Activated CD8-positive, alpha-beta memory T cell treated with anti-CD3 and anti-CD28 coated beads, Interleukin-2, amount 50 U/mL, for 1 hour (primary cell): ENCODE data around the gene KRTAP29-1.
"Not testable (repeated sequence)": the region's sequence is repeated elsewhere in the genome, so short reads cannot be mapped to it uniquely, and the experiment has no call there.

ENCODE experiments used
- DNase-seq: peaks from one replicate; pipeline ENCODE4 v3.0.0-alpha.2; 2020; ENCODE audit errors: extremely low read depth

The KRTAP29-1 gene, protein sequence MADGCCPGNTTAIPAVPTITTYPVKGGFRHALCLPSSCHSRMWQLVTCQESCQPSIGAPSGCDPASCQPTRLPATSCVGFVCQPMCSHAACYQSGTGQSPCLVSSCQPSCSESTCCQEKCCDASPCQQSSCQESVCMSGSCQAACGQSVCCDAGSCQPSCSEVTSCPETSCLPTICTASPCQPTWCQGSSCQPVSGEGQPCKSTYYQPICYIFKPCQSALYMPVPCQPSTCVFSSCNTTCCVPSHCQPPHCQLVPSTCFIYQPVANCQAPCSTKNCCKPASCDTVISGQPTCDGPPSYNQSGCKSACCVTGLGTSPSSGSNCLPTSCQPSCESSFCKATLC

DNA sequence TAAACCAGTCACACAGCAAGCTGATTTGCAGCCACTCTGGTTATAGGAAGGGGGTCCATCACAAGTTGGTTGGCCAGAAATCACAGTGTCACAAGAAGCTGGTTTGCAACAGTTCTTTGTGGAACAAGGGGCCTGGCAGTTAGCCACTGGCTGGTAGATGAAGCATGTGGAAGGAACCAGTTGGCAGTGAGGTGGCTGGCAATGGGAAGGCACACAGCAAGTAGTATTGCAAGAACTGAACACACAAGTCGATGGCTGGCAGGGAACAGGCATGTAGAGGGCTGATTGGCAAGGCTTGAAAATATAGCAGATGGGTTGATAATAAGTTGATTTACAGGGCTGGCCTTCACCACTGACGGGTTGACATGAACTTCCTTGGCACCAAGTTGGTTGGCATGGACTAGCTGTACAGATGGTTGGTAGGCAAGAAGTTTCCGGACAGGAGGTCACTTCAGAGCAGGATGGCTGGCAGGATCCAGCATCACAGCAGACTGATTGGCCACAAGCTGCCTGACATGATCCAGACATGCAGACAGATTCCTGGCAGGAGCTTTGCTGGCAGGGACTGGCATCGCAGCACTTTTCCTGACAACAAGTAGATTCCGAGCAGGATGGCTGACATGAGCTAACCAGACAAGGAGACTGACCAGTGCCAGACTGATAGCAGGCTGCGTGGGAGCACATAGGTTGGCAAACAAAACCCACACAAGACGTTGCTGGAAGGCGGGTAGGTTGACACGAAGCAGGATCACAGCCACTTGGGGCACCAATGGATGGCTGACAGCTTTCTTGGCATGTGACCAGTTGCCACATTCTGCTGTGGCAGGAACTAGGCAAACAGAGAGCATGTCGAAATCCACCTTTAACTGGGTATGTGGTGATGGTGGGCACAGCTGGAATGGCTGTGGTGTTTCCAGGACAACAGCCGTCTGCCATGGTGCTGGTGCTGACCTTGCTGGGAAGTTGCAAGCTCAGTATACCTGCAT, at the start of gene KRTAP29-1:
Gene KRTAP29-1 (minus strand): TSS at position 936 of the 986 bp plus-strand sequence. CDS start 0 bp downstream, at position 936.
- no peak for DNase-seq

DNA sequence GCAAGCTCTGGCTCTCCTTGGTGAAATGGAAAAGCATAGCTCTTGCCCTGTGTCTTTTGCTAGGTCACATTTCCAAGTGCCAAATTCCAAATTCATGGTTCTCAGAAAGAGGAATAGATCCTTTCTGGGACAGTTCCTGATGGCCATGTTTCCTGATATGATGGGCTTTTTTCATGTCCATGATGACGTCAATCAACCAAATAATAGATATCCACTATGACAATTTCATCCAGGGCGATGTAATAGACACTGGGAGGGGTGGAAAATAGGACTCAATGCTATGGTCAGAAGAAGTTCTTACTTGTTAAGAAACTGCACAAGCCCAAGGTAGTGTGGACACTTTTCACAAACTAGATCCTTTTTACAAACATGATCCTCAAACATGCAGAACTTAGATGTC, 48.5 kb upstream of the KRTAP29-1 start:
- DNase-seq, result no peak

DNA sequence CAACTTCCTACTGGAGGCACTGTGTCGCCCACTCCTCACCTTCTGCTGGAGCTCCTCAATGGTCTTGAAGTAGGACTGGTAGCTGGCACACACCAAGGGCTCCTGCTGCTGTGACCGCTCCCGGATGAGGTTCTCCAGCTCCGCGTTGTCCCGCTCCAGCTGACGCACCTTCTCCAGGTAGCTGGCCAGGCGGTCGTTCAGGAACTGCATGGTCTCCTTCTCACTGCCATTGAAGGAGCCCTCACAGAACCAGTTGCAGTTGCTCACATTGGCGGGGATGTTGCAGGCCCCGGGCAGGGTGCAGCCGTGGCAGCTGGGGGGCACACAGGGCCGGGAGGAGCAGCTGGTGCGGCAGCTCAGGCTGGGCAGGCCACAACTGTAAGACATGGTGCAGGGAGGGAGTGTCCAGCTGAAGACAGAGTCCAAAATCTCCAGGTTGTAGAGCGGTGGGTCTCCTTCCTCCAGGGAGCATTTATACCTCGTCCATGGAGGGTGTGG, 47.8 kb upstream of the KRTAP29-1 start, which contains the start of gene KRT33A:
Gene KRT33A (minus strand): TSS at position 448 of the 498 bp plus-strand sequence. CDS start 61 bp downstream, at position 387.
- not testable (repeated sequence) for DNase-seq

DNA sequence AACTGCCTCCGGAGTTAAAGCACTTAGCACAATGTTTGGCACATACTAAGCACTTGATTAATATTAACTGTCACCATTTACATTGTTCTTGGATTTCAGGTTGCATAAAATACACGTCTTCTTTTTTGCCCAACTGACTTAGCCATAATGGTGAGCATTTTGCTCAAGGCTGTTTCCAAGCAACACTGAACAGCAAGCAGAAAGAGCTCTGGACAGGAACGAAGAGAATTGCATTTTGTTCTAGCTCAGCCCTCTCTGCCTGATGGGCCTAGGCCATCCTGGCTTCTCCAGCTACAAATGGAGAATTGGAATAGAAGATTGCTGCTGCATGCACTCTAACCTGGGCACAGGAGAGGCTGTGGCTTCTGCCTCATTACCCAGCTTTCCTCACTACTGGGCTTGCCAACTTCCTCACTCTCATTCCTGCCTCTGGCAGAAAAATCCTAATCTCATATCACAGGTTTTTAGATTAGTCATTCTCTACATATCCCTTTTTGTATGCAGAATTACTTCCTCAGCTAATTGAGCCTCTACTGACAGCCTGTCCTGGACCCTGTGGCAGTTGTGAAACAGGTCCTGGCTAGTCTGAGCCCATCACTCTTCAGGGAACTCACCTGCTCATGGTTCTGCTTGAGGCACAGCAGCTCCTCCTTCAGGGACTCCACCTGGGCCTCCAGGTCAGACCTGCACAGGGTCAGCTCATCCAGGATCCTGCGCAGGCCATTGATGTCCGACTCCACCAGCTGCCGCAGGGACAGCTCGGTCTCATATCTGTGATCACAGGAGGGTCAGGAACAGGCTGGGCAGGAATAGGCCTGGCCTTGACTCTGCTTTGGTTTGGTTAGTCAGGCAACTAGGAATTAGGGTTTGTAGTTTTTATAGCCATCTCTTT, 45.5 kb upstream of the KRTAP29-1 start:
- no peak for DNase-seq

DNA sequence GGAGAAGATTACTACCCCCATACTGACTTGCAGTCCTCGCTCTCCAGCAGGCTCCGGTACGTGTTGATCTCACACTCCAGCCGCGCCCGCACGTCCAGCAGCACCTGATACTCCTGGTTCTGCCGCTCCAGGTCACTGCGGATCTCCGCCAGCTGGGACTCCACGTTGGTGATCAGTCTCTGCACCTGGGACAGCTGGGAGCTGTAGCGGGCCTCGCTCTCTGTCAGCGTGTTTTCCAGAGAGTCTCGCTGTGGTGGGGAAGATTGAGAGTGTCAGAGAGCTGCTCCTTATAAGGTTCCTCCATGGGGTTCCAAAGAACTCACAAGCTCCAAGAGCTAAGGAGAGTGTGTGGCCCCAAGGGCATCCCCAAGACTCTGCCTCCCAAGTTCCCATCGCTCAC, 43.8 kb upstream of the KRTAP29-1 start:
- DNase-seq, result not testable (repeated sequence)

DNA sequence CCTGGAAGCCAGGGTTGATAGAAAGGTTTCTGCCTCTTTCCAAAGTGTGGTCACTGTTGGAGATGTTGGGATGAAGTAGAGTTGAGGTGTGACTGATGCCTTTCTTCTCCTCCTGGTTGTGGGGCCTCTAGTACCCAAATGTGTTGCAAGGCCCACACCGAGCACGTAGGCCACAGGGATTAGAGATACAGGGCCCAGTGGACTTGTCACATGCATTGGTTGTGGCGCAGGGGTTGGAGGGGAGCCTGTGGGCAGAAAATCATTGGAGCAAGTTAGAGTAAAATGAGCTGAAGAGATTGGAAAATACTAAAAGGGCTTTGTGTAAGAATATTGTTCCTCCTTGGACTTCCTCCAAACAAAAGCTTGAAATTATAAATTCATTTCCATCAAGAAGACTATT, 43.3 kb upstream of the KRTAP29-1 start:
- no peak for DNase-seq

DNA sequence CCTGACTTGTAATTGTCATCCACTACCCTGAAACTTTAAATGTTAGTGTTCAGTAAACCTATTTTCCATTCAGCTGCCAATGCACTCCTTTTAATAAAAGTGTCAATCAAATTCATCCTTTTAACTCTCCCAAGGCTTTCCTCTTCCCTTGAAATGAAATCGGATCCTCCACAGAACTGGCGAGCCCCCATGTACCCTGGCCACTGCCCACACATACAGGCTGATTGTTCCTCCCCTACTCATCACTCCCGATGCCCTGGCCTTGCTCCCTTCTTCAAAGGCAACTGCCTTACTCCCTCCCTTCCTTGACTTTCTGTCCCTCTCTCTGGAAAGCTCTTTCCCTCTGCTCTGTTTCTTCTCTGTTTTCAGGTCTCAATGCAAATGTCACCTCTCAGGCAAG, 40.4 kb upstream of the KRTAP29-1 start:
- DNase-seq, result no peak

DNA sequence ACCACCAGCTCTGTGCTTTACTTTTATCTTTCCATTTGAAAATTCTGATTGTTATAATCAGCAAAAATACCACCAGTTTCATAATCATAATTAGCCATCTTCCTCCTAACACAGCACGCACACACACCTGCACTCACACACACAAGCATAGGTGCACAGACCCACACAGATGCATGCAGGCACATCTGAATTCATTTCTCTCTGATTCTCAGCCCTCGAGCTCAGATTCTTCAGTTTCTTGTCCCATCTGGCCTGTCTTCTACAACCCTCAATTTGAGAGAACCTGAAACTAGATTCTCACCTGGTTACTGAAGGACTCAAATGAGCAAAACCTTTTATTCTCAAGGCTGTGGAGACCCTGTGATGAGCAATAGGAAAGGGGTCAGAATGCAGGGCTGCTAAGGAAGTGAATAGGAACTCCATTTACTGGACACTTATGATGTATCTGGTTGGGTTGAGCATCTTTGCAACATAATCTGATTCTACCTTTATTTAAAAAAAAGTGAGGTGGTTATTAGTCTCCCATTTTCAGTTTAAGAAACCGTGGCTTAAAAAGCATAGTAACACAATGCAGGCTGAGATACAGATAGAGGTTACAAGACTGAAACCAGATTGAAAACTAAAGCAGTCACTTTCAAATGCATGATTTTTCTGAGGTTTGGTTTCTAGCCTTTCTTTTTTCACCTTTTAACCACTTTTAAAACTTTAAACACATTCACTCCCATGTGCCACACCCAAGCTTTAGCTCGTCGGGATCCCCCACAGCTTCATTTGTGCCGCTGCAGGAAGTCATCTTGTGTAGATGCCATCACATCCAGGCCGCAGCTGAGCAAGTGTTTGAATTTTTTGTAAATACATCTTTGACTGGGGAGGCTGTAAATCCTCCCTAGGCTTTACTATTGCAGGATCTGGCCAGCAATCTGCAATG, 38.5 kb upstream of the KRTAP29-1 start:
- no peak for DNase-seq

DNA sequence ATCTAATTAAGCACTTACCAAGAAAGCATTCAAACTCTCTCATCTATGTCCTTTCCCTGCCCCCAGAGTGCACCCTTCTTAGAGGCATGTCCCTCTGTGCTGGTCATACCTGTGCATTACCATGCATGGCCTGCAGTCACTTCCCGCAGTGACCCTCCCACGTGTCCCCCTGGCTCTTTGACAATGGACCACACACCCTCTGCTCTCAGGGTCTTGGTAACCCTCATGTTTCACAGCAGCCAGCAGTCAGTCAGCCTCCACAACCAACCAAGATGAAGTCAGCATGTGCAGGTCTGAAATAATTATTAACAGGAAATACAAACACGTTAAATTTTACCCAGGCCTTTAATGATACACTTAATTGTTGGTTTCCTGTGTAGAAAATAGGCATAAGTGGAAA, 37.8 kb upstream of the KRTAP29-1 start:
- DNase-seq, result no peak

DNA sequence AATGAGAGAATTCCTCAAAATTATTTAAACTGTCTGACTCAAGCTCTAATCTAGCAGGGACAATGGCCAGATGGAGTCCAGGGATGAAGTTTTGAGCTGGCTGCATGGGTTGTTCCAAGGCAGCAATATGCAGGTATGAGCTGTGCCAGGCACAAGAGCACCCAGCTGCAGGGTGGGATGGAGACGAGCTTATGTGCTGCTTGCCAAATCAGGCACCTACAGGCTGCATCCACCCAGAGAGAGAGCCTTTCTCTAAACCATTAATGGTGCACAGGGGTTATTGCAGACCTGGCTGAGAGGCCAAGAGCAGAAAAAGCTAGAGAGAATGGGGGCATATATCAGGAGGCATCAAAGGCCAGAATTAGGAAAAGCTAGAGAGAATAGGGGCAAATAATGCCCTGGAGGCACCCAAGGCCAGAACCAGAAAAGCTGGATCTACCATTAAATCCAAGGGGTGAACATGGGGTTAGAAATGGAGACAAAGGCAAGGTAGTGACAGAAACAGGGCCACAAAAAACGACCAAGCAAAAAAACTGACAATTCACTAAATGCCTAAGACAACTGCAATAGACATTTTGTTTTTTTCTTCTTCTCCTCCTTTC, 37.0 kb upstream of the KRTAP29-1 start:
- no peak for DNase-seq

DNA sequence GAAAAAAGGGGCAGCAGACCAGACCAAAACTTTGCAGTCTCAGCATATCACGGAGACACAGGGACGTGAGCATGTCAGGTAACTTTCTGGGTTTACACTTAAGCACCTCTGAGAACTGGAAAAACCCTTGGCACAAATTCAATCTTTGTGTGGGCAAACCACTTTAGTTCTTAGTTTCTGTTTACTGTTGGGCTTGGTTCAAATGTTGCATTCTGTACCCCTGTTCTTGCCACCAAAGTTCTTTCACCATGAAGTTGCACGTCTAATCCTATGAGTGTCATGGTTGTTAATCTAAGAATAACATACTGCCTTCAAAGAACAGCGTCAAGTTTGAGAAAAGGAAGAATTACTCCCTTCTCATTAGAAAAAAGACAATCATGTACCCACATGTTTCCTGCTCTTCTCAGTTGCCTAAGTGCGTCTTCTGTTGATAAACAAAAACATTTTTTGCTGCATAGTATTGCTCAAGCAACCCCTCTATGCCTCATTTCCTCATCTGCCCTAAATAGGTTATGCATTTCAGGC, 36.4 kb upstream of the KRTAP29-1 start:
- DNase-seq, result peak; percentile 36

DNA sequence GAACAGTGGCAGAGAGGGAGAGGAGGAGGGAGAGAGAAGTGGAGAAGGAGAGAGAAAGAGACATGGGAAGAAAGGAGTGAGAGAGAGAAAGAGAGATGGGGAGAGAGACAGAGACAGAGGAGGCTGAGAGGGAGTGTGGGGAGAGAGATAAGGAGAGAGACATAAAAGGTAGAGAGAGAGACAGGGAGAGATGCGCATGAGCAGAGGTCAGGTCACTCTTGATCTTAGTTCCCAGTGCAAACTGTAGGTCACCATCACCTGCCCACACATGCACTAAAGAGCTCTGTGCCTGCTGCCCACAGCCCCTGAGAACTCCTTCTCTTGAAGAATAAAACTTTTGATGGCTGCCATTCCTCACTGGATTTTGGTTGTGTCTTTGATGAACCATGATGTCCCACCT, 33.1 kb upstream of the KRTAP29-1 start:
- DNase-seq, result no peak

DNA sequence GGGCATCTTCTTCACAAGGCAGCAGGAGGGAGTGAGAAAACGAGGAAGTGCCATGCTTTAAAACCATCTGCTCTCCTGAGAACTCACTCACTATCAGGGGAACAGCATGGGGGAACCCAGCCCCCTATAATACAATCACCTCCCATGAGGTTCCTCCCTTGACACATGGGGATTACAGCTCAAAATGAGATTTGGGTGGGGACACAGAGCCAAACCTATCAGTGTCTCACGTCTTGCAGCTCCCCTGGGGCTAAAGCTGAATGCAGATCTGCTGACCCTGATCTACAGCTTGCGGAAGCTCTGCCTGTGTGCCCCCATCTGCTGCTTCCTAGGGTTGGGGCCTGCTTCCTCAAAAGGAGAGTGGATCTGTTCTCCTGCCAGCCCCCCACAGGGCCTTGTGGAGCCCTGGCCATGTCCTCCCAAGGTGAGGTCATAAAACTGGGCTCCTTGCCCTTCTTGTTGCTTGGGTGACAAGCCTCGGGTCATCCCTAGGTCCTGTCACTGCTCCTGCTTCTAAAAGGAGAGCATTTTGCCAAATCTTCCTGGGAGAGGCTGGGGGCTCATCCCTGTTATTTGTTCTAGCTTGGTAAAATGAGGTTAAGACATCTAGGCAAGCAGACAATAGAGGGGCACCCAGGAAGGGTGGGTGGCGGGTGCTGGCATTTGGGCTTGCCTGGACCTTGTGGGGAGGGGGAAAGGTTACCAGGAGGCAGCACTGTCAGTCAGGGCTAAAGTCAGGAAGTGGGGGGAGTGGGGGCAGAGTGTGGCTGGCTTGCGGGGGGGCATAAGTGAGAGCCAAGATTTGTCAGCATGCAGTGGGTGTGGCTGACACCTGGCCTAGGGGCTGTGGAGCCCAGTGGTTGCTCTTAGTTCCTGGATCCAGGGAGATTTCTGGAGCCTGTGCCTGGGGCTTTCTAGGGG, 32.0 kb upstream of the KRTAP29-1 start:
- DNase-seq, result no peak

DNA sequence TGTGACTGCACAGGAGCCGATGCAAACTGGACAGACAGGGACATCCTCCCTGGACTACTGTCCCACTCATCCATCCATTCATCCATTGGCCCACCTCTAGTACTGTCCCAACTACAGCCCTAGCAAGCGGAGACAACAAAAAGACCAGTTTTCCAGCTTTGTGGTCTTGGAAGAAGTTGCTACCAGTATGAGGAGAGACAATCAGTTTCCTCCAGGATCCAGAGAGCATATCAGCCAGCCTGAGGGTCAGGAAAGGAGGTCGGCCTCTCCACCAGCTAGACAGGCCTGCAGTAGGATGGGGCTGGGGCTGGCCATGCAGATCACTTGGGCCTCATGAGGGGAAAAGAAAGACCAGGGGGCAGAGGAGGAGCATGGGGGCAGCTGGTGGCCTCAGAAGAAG, 31.2 kb upstream of the KRTAP29-1 start:
- no peak for DNase-seq

DNA sequence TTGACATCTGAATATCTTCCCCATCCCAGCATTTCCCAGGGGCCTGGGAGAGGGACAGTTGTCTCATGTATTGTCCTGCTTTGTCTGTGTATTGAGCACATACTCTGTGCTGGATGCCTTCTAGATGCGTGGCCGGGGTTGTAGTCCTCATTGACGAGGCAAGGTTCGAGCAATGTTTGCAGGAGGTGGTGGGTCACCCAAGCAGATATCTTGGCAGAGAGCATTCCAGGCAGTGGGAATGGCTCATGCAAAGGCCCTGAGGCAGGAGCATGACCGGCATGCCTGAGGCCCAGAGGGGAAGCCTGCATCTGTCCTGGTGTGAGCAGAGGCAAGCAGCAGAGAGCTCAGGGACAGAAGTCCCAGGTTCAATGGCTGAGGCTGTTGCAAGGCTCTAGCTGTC, 30.4 kb upstream of the KRTAP29-1 start:
- DNase-seq, result no peak

DNA sequence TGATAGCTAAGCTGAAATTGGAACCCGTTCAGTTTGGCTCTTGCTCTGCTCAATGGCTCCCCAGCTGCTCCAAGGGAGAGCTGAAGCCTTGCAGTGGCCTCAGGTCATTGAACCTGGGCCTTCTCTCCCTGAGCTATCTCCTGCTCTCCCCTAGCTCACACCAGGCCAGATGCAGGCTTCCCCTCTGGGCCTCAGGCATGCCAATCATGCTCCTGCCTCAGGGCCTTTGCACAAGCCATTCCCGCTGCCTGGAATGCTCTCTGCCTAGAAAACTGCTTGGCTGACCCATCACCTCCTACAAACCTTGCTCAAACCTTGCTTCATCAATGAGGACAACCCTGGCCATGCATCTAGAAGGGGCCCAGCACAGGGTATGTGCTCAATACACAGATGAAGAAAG, 29.6 kb upstream of the KRTAP29-1 start:
- DNase-seq, result no peak

DNA sequence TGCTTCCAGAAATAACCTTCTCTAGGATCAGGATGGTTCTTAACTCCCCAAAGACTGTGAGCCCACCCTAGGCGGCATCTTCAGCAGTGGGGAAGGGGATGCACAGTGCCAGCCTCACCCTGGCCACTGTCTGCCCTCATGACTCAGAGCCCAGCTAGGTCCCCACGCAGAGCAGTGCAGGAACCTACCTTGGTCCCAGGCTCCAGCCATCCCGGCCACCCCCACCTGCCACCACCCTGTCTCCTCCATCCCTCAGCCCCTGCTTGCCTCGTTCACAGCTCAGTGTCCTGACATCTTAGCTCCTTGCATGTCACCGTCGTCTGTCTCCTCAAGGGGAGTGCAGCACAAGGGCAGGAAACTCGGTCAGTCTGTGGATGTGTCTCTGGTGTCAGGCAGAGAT, 29.0 kb upstream of the KRTAP29-1 start:
- no peak for DNase-seq

DNA sequence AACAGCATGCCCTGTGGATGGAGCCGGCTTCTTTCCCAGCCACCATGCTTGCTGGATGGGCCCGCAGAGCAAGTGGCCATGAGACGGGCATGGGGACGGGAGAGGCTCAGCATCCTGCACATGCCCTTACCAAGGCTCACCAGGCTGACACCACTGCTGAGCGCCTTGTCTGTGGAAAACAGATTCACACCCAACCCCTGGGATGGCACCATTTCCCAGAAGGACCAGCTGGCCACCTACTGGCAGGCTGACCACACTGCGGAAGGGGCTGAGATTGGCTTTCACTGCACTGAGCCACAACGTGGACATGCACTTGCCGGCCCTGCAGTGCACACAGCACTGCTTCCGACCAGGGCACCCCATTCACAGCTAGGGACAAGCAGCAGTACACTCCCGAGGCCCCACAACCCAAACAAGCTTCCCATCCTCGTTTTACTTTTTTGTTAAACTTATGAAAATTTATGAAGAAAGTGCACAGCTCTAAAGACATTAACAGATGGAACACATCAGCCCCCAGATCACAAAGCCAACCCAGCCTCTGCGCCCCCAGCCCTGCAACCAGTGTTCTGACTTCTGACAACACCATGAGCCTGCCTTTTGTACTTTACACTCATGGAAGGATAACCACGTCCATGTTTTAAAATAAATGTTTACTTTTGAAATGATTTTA, 26.8 kb upstream of the KRTAP29-1 start:
- DNase-seq, result no peak
